DND-41 (cell line): Measurements from ENCODE around the gene NAA35.
A peak's percentile ranks its signal among the peaks of the same experiment; 100 is the strongest.

ENCODE experiments used
- ATAC-seq: fragments of 200-7000 bp; cut with Tn5 transposase; 3 replicates; pipeline ENCODE4 v1.9.1; 2021; ENCODE audit warnings: low read depth; ENCODE audit not compliant: insufficient read depth
- DNase-seq: peaks from one replicate; pipeline ENCODE4 v3.0.0-alpha.2; 2020
- H2AFZ ChIP-seq: 2 replicates; pipeline ENCODE4 v1.6.0; 2012; ENCODE audit warnings: low read depth, low read length
- H3K27ac ChIP-seq: 2 replicates; pipeline ENCODE4 v1.5.1; 2012; ENCODE audit warnings: low read length, inconsistent platforms
- H3K27me3 ChIP-seq: fragments of 200-600 bp; sonication (generic); 2 replicates; pipeline ENCODE4 v1.6.0; 2012; ENCODE audit warnings: low read length, mild to moderate bottlenecking, inconsistent platforms; ENCODE audit not compliant: insufficient read depth, poor library complexity
- H3K36me3 ChIP-seq: 2 replicates; pipeline ENCODE4 v1.5.1; 2012; ENCODE audit warnings: low read length, inconsistent platforms; ENCODE audit not compliant: insufficient read depth
- H3K4me1 ChIP-seq: 2 replicates; pipeline ENCODE4 v1.5.1; 2012; ENCODE audit warnings: mild to moderate bottlenecking, low read length; ENCODE audit not compliant: insufficient read depth
- H3K4me2 ChIP-seq: 2 replicates; pipeline ENCODE4 v1.6.0; 2012; ENCODE audit warnings: mild to moderate bottlenecking, moderate library complexity, low read length, inconsistent platforms; ENCODE audit not compliant: insufficient read depth
- H3K4me3 ChIP-seq, 2 experiments: fragments of 200-600 bp in 1 of 2; shearing (Covaris generic) in 1 of 2; 2 replicates each; pipeline ENCODE4 v1.5.1; 2012 to 2016; ENCODE audit warnings: inconsistent platforms in 2 of 2, low read length in 2 of 2, mild to moderate bottlenecking in 2 of 2, low read depth in 1 of 2, moderate library complexity in 1 of 2
- H3K79me2 ChIP-seq: 2 replicates; pipeline ENCODE4 v1.6.0; 2012; ENCODE audit warnings: low read length, inconsistent platforms; ENCODE audit not compliant: insufficient read depth
- H3K9ac ChIP-seq: 2 replicates; pipeline ENCODE4 v1.6.0; 2012; ENCODE audit warnings: low read depth, mild to moderate bottlenecking, inconsistent platforms, low read length, moderate library complexity
- H3K9me3 ChIP-seq: 2 replicates; pipeline ENCODE4 v1.5.1; 2012; ENCODE audit warnings: low read length, moderate library complexity, mild to moderate bottlenecking, inconsistent platforms; ENCODE audit not compliant: insufficient read depth, severe bottlenecking
- H4K20me1 ChIP-seq: 2 replicates; pipeline ENCODE4 v1.6.0; 2012; ENCODE audit warnings: low read length; ENCODE audit not compliant: insufficient read depth
- CTCF ChIP-seq: IDR thresholded peaks from 2 replicates; pipeline ENCODE4 v1.5.1; 2012; ENCODE audit warnings: borderline replicate concordance, low read length, moderate library complexity, mild to moderate bottlenecking; ENCODE audit not compliant: poor library complexity, severe bottlenecking; ENCODE audit errors: extremely low read depth
- EZH2 ChIP-seq: IDR thresholded peaks from 3 replicates; pipeline ENCODE4 v1.6.1; 2012; ENCODE audit warnings: borderline replicate concordance, low read depth, mild to moderate bottlenecking, moderate library complexity, low read length, inconsistent platforms; ENCODE audit not compliant: severe bottlenecking

The NAA35 gene

GRCh38 chr9:86027767-86028166 is 86.8 kb downstream of the NAA35 start:
- Histone ChIP-seq H3K27me3 (no peaks in the 10 kb centered on the region), H3K79me2 (no peaks in the 10 kb centered on the region), H3K9ac (no peak overlapping the region), H2AFZ (no peak overlapping the region), H3K4me3 (no peak overlapping the region), H3K4me1 (no peaks in the 10 kb centered on the region), H3K36me3 (peaks cover 28% of the 10 kb centered on the region), H3K4me2 (no peak overlapping the region), H3K9me3 (no peaks in the 10 kb centered on the region), H3K27ac (no peak overlapping the region), H4K20me1 (no peaks in the 10 kb centered on the region)
- DNase-seq (no peak), ATAC-seq (no peak)
- TF ChIP-seq CTCF, result no peak
- no peak for TF ChIP-seq EZH2

GRCh38 chr9:86034863-86035734 is 94.2 kb downstream of the NAA35 start:
- H3K9me3 ChIP-seq, result no peaks in the 10 kb centered on the region
- H3K4me2 ChIP-seq, result no peak overlapping the region
- no peaks in the 10 kb centered on the region for H3K27me3 ChIP-seq
- no peak for DNase-seq
- no peak for TF ChIP-seq EZH2
- TF ChIP-seq CTCF, result peak; percentile 40
- H3K4me3 ChIP-seq, result no peak overlapping the region
- no peak overlapping the region for H3K27ac ChIP-seq
- no peaks in the 10 kb centered on the region for H4K20me1 ChIP-seq
- no peaks in the 10 kb centered on the region for H3K4me1 ChIP-seq
- H3K79me2 ChIP-seq, result no peaks in the 10 kb centered on the region
- no peaks in the 10 kb centered on the region for H3K36me3 ChIP-seq
- no peak overlapping the region for H2AFZ ChIP-seq
- no peak overlapping the region for H3K9ac ChIP-seq
- 0 out of 3 replicates have a peak, but pooled peaks have one; percentile 47 for ATAC-seq

- H3K27me3 ChIP-seq, result no peaks in the 10 kb centered on the region
- ATAC-seq, result no peak
- H3K9ac ChIP-seq, result no peak overlapping the region
- H3K79me2 ChIP-seq, result no peaks in the 10 kb centered on the region
- no peaks in the 10 kb centered on the region for H4K20me1 ChIP-seq
- no peak overlapping the region for H3K4me3 ChIP-seq
- no peak overlapping the region for H2AFZ ChIP-seq
- no peak overlapping the region for H3K27ac ChIP-seq
- H3K9me3 ChIP-seq, result no peaks in the 10 kb centered on the region
- H3K4me1 ChIP-seq, result no peaks in the 10 kb centered on the region
- H3K36me3 ChIP-seq, result no peaks in the 10 kb centered on the region
- DNase-seq, result no peak
- TF ChIP-seq CTCF (no peak), EZH2 (no peak)
- H3K4me2 ChIP-seq, result no peak overlapping the region
Measured at GRCh38 chr9:86035827-86036440, 95.0 kb downstream of the NAA35 start.
